Activated CD4-positive, alpha-beta T cell treated with anti-CD3 and anti-CD28 coated beads for 36 hours (primary cell): ENCODE measurements around the gene POLR1E. TPM values are rescaled to one million over a fixed set of nuclear protein-coding genes. Genes with fewer than 3 reads are reported as not detected.
"Not testable (repeated sequence)": the region's sequence is repeated elsewhere in the genome, so short reads cannot be mapped to it uniquely, and the experiment has no call there.

Experiments used
- ATAC-seq: fragments of 200-7000 bp; cut with Tn5 transposase; one replicate; pipeline ENCODE4 v1.10.0; 2021; ENCODE audit warnings: mild to moderate bottlenecking, moderate library complexity
- CTCF ChIA-PET: fragments of 350-600 bp; sonication (Branson Sonifier 250); formaldehyde crosslinking; loops from one replicate; lab custom pipeline; 2021; ENCODE audit warnings: antibody characterized with exemption; lab: Charles Lee
- POLR2A ChIA-PET: fragments of 350-600 bp; sonication (Branson Sonifier 250); formaldehyde crosslinking; loops from one replicate; lab custom pipeline; 2021; ENCODE audit warnings: antibody characterized with exemption, inconsistent platforms; lab: Charles Lee
- DNase-seq: peaks from one replicate; pipeline ENCODE4 v3.0.0-alpha.2; 2020
- H3K27ac Mint-ChIP-seq: one replicate; pipeline ENCODE4 v1.8.0; 2021; ENCODE audit warnings: mixed read lengths
- H3K27me3 Mint-ChIP-seq: one replicate; pipeline ENCODE4 v1.8.0; 2021; ENCODE audit warnings: mixed read lengths
- H3K36me3 Mint-ChIP-seq: one replicate; pipeline ENCODE4 v1.8.0; 2021; ENCODE audit warnings: low read depth, mixed read lengths
- H3K4me1 Mint-ChIP-seq: one replicate; pipeline ENCODE4 v1.8.0; 2021; ENCODE audit warnings: mixed read lengths
- H3K4me3 Mint-ChIP-seq: one replicate; pipeline ENCODE4 v1.8.0; 2021; ENCODE audit warnings: mild to moderate bottlenecking, moderate library complexity, mixed read lengths
- H3K9me3 Mint-ChIP-seq: one replicate; pipeline ENCODE4 v1.8.0; 2021; ENCODE audit warnings: low read depth, mixed read lengths
- intact Hi-C, 2 experiments: fragments of 100-400 bp; cut with DNase I in 1 of 2; cut with micrococcal nuclease in 1 of 2; formaldehyde crosslinking; loops; one replicate each; pipeline versions ENCODE4 v1.14.2 to v1.15.1; 2022 to 2024; cut with DNase I, micrococcal nuclease
- total RNA-seq, 2 experiments: library from RNA; stranded (reverse); gene quantifications; one replicate each; pipeline ENCODE4 v1.2.3, GENCODE V29; 2021

Gene POLR1E
- total RNA-seq, 2 experiments from 2014 or later: 67.5 to 69.2 TPM

DNA sequence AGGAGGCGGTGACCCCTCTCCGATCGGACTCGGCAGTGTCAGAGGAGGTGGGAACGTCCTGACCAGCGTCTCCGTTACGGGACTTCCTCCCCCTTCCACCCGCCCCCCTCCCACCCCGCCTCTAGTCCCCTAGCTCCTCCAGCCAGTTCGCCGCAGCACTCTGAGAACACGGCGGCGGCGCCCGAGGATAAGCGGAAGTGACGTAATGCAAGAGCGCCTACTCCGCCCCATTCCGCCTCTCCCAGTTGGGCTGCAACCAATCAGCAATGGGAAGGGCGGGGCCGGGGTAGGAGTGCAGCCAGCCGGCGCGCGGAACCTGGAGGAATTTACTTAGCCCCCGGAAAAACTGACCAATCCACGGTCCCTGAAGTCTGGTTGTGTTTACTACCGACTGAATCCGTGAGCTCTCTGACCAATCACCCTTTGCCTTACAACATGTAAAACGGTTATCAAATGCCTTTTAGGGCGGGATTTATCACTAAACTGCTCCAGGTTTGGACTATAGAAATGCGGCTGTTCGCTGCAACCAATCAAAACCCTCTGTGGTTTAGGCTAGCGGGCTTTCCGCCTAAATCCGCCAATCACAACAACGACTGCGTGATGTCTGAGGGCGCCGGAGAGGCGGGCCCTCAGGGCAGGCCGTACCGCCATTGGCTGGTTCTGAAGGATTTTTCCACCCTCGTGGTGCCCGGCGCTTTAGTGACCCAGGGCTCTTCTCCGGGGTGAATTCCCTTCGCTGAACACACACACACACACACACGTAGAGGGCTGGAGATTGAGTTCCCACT is 20.3 kb upstream of the POLR1E start, which contains the start of gene ZBTB5:
TSS of gene ZBTB5 (minus strand) at position 202 of the 788 bp plus-strand sequence. CDS start 22,899 bp downstream, outside the sequence.
- CTCF ChIA-PET: interaction anchor here (0.6 to 2.5 kb wide), 6 partner anchors 12 to 1436 kb away, joined by 3 to 15 read pairs (median 3); no protein-coding TSS in a partner anchor
- POLR2A ChIA-PET: interaction anchor here (0.7 to 2.1 kb wide), 5 partner anchors 12 to 43 kb away, joined by 3 to 13 read pairs (median 3); partner anchors contain the start of genes GRHPR and POLR1E
- Mint-ChIP-seq H3K27ac (peak within 1 kb of the TSS; percentile 96), H3K4me3 (peak within 1 kb of the TSS; percentile 97), H3K4me1 (peaks cover 30% of the 10 kb centered on the region), H3K27me3 (no peaks in the 10 kb centered on the region), H3K36me3 (peaks cover 16% of the 10 kb centered on the region), H3K9me3 (no peaks in the 10 kb centered on the region)
- DNase-seq: peak; percentile 99
- intact Hi-C loops: loop anchor here (1.0 to 10.0 kb wide), 14 partner anchors 20 to 1651 kb away; partner anchors contain the start of genes GRHPR (in 2 of the 2), POLR1E (in 2 of the 2), TOMM5 (in 2 of the 2) and DCAF10 (in 1 of the 2)
- peak; percentile 85 for ATAC-seq

DNA sequence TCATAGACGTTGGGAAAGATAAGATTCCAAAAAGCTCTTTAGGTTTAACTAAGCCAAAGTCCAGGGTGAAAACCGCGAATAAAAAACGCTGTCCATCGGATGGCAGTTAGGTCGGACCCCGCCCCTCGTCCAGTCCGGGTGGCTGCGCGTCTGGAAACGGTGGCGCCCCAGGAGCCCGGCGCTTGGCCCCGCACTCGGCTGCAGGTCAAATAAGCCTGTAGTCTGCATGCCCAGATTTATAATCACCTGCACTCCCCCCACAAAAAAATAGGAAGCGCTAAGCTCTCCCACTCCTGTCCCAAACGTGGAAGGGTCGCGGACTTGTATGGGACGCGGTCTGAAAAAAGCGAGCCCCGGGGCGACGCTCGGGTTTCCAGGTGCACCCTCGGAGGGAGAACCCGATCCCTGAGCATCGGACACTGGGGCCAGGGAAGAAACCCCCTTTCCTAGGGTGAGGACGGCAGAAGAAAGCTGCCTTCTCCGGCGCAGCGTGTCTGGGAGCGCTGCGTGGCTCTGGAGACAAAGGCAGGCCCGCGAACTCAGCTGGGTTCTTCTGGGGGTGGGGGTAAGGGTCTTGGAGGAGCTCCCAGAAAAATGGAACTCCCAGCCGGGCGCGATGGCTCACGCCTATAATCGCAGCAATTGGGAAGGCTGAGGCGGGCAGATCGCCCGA is 19.6 kb upstream of the POLR1E start:
- H3K4me3 Mint-ChIP-seq: peak overlapping the region; percentile 97
- no peaks in the 10 kb centered on the region for H3K27me3 Mint-ChIP-seq
- DNase-seq (peak; percentile 47), ATAC-seq (peak; percentile 3)
- H3K4me1 Mint-ChIP-seq: peaks cover 30% of the 10 kb centered on the region
- H3K9me3 Mint-ChIP-seq: no peaks in the 10 kb centered on the region
- peaks cover 16% of the 10 kb centered on the region for H3K36me3 Mint-ChIP-seq
- ChIA-PET CTCF (interaction anchor here (0.6 to 2.5 kb wide), 6 partner anchors 11 to 1436 kb away, joined by 3 to 15 read pairs (median 3); no protein-coding TSS in a partner anchor), POLR2A (interaction anchor here (0.8 to 2.1 kb wide), 4 partner anchors 15 to 44 kb away, joined by 3 to 13 read pairs (median 3); partner anchors contain the start of genes GRHPR and POLR1E)
- intact Hi-C loops: loop anchor here in 1 of 2 experiments (10.0 kb wide), 1 partner anchor 1651 kb away; the partner anchor contains the start of genes HINT2 and SPAG8
- peak overlapping the region; percentile 96 for H3K27ac Mint-ChIP-seq

DNA sequence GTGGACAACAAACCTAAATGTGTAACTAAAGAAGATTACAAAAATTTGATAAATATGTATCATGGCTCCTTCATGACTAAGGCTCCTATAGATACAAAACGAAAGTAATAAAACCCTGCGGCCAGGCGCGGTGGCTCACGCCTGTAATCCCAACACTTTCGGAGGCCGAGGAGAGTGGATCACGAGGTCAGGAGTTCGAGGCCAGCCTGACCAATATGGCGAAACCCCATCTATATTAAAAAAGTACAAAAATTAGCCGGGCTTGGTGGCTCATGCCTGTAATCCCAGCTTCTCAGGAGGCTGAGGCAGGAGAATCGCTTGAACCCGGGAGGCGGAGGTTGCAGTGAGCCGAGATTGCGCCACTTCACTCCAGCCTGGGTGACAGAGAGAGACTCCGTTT is 18.2 kb upstream of the POLR1E start:
- intact Hi-C loops: loop anchor here in 1 of 2 experiments (10.0 kb wide), 1 partner anchor 1653 kb away; the partner anchor contains the start of genes HINT2 and SPAG8
- H3K4me1 Mint-ChIP-seq: peaks cover 32% of the 10 kb centered on the region
- H3K27ac Mint-ChIP-seq, H3K4me3 Mint-ChIP-seq, CTCF ChIA-PET, H3K27me3 Mint-ChIP-seq, DNase-seq, POLR2A ChIA-PET, H3K9me3 Mint-ChIP-seq, ATAC-seq: not testable (repeated sequence)
- H3K36me3 Mint-ChIP-seq: peaks cover 13% of the 10 kb centered on the region

DNA sequence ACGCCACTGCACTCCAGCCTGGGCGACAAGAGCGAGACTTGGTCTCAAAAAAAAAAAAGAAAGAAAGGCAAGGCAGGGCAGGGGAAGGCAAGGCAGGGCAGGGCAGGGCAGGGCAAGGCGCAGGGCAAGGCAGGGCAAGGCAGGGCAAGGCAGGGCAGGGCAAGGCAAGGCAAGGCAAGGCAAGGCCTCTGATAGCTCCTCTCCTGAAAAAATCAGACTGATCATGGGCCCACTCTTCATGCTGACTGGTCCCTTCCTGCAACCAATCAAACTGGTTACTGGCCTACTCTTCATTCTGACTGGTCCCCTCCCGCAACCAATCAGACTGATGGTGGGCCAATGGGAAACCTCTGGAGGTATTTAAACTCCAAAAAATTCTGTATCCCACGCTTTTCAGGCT is 17.1 kb upstream of the POLR1E start:
- H3K36me3 Mint-ChIP-seq: peaks cover 6% of the 10 kb centered on the region

DNA sequence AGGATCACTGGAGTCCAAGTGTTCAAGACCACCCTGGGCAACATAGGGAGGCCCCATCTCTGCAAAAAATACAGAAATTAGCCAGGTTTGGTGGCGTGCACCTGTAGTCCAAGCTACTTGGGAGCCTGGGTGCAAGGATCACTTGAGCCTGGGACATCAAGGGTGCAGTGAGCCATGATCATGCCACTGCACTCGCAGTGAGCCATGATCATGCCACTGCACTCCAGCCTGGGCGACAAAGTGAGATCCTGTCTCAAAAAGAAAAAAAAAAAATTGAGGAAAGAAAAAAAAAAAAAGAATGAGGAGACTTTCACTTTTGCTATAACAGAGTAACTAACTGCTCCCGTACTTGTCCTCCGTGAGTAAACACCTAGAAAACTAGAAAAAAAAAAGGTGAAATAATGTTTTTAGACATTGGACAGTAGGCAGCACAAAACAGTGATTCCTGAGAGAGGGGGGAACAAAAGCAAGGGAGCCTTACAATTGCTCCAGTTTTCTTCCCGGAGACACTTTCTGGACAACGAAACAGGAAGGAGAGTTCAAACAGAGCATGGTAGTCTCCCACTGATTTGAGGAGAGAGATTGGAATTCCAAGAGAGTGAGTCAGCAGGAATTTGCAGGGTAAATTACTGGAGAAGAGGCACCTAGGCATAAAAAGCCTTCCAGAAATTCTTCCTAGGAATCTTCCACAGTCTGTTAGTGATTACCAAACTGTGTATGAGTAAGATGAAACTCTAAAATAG is 13.6 kb upstream of the POLR1E start:
- peaks cover 7% of the 10 kb centered on the region for H3K4me1 Mint-ChIP-seq
- peak overlapping the region; percentile 59 for H3K27ac Mint-ChIP-seq
- no peak for DNase-seq
- ChIA-PET POLR2A (no interaction called here), CTCF (interaction anchor here (0.8 kb wide), 1 partner anchor 61 kb away, joined by 3 read pairs; no protein-coding TSS in a partner anchor)
- peak; percentile 36 for ATAC-seq
- peaks cover 3% of the 10 kb centered on the region for H3K9me3 Mint-ChIP-seq
- intact Hi-C loops: no loop called here
- H3K27me3 Mint-ChIP-seq: peaks cover 4% of the 10 kb centered on the region
- peak overlapping the region; percentile 36 for H3K4me3 Mint-ChIP-seq
- H3K36me3 Mint-ChIP-seq: no peaks in the 10 kb centered on the region

More for the DNA sequence above, 17.1 kb upstream of the POLR1E start:
- H3K27ac Mint-ChIP-seq: no peak overlapping the region
- H3K4me3 Mint-ChIP-seq: no peak overlapping the region
- intact Hi-C loops: loop anchor here in 1 of 2 experiments (10.0 kb wide), 1 partner anchor 1654 kb away; the partner anchor contains the start of genes HINT2 and SPAG8
- H3K9me3 Mint-ChIP-seq: no peaks in the 10 kb centered on the region
- no peak for DNase-seq
- peaks cover 22% of the 10 kb centered on the region for H3K4me1 Mint-ChIP-seq
- ATAC-seq: no peak
- CTCF ChIA-PET: no interaction called here
- no peaks in the 10 kb centered on the region for H3K27me3 Mint-ChIP-seq
- POLR2A ChIA-PET: no interaction called here

DNA sequence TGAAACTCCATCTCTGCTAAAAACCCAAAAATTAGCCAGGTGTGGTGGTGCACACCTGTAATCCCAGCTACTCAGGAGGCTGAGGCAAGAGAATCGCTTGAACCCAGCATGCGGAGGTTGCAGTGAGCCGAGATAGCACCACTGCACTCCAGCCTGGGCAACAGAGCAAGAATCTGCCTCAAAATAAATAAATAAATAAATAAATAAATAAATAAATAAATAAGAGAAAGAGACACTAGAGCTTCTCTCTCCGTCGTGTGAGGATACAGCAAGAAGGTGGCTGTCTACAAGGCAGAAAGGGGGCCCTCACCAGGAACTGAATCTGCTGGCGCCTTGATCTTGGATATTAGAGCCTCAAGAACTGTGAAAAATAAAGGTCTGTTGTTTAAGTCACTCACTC is 11.8 kb upstream of the POLR1E start:
- H3K27ac Mint-ChIP-seq, H3K4me3 Mint-ChIP-seq, DNase-seq, intact Hi-C loops, H3K9me3 Mint-ChIP-seq, POLR2A ChIA-PET, H3K36me3 Mint-ChIP-seq, ATAC-seq, CTCF ChIA-PET, H3K4me1 Mint-ChIP-seq: not testable (repeated sequence)
- peaks cover 10% of the 10 kb centered on the region for H3K27me3 Mint-ChIP-seq

DNA sequence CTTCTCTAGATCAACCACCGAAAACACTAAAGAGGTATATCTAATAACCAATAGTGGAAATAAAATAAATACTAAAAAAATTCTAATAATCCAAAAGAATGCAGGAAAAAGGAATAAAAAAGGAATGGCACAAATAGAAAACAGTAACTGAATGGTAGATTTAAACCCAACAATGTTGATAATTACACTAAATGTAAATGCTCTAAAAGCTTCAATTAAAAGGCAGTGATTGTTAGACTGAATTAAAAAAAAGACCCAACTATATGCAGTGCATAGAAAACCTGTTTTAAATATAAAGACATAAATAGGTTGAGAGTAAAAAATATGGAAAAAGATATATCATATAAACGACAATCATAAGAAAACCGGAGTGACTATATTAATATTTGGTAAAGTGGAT is 11.3 kb upstream of the POLR1E start:
- Mint-ChIP-seq H3K36me3 (no peaks in the 10 kb centered on the region), H3K4me1 (peaks cover 7% of the 10 kb centered on the region), H3K4me3 (no peak overlapping the region), H3K27me3 (peaks cover 13% of the 10 kb centered on the region), H3K27ac (no peak overlapping the region), H3K9me3 (peaks cover 3% of the 10 kb centered on the region)
- DNase-seq (no peak), ATAC-seq (no peak)
- intact Hi-C loops: no loop called here
- ChIA-PET POLR2A (no interaction called here), CTCF (no interaction called here)

DNA sequence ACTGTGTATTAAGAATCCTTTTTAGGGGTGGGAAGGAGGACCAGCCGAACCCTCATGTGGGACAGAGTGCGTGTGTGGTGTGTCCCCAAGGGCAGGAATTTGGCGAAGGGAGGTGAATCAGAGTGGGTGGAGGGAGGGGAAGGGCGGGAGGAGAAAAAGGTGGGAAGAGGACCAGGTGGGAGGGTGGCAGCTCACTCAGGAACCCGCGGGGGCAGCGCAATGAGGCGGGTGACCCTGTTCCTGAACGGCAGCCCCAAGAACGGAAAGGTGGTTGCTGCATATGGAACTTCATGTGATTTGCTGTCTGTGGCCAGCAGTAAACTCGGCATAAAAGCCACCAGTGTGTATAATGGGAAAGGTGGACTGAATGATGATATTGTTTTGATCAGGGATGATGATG is 8.8 kb upstream of the POLR1E start:
- H3K27ac Mint-ChIP-seq: no peak overlapping the region
- no peak overlapping the region for H3K4me3 Mint-ChIP-seq
- H3K4me1 Mint-ChIP-seq: peaks cover 7% of the 10 kb centered on the region
- peaks cover 3% of the 10 kb centered on the region for H3K9me3 Mint-ChIP-seq
- no peaks in the 10 kb centered on the region for H3K36me3 Mint-ChIP-seq
- no peak for DNase-seq
- no peak for ATAC-seq
- peaks cover 22% of the 10 kb centered on the region for H3K27me3 Mint-ChIP-seq
- intact Hi-C loops: no loop called here
- CTCF ChIA-PET: interaction anchor here (0.9 kb wide), 1 partner anchor 11 kb away, joined by 3 read pairs; no protein-coding TSS in a partner anchor
- POLR2A ChIA-PET: interaction anchor here (1.3 kb wide), 1 partner anchor 12 kb away, joined by 3 read pairs; the partner anchor contains the start of gene ZBTB5

DNA sequence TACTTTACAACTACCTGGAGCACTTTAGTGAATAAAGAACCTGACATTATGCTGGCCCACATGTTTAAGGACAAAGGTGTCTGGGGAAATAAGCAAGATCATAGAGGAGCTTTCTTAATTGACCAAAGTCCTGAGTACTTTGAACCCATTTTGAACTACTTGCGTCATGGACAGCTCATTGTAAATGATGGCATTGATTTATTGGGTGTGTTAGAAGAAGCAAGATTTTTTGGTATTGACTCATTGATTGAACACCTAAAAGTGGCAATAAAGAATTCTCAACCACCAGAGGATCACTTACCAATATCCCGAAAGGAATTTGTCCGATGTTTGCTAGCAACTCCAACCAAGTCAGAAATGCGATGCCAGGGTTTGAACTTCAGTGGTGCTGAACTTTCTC is 8.3 kb upstream of the POLR1E start:
- ChIA-PET CTCF (interaction anchor here (0.9 kb wide), 1 partner anchor 11 kb away, joined by 3 read pairs; no protein-coding TSS in a partner anchor), POLR2A (interaction anchor here (1.3 kb wide), 1 partner anchor 12 kb away, joined by 3 read pairs; the partner anchor contains the start of gene ZBTB5)
- H3K27me3 Mint-ChIP-seq: peaks cover 22% of the 10 kb centered on the region
- DNase-seq, H3K36me3 Mint-ChIP-seq, H3K4me1 Mint-ChIP-seq, H3K4me3 Mint-ChIP-seq, intact Hi-C loops, H3K9me3 Mint-ChIP-seq, ATAC-seq, H3K27ac Mint-ChIP-seq: not testable (repeated sequence)

DNA sequence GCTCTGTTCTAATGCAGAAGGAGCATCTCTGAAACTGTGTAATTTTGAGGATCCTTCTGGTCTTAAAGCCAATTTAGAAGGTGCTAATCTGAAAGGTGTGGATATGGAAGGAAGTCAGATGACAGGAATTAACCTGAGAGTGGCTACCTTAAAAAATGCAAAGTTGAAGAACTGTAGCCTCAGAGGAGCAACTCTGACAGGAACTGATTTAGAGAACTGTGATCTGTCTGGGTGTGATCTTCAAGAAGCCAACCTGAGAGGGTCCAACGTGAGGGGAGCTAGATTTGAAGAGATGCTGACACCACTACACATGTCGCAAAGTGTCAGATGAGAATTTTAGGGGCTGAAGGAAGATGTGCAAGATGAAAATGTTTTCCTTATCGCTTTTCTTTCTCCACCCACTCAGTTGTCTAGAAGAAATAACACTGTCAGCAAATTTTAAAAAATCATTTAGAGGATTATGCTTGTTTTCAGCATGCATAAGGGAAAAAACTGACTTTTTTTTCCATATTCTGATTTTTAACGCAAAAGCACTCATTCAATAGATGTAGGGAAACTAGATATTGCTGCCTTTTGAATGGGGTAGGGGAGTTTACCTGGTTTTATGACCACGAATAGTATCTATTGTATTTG is 7.6 kb upstream of the POLR1E start:
- DNase-seq: not testable (repeated sequence)

More for the DNA sequence above, 7.6 kb upstream of the POLR1E start:
- H3K4me3 Mint-ChIP-seq, ATAC-seq, intact Hi-C loops, H3K9me3 Mint-ChIP-seq, H3K36me3 Mint-ChIP-seq, H3K27ac Mint-ChIP-seq, H3K4me1 Mint-ChIP-seq, POLR2A ChIA-PET: not testable (repeated sequence)
- H3K27me3 Mint-ChIP-seq: peaks cover 22% of the 10 kb centered on the region
- CTCF ChIA-PET: interaction anchor here (0.7 to 4.6 kb wide), 3 partner anchors 12 to 257 kb away, joined by 3 to 15 read pairs (median 3); partner anchors contain the start of gene ZBTB5
